Astrocyte of the spinal cord (primary cell): ENCODE results near the gene MAGEA9B.
A peak's percentile ranks its signal among the peaks of the same experiment; 100 is the strongest.
"Not testable (repeated sequence)": the region's sequence is repeated elsewhere in the genome, so short reads cannot be mapped to it uniquely, and the experiment has no call there.

ENCODE experiments used
- DNase-seq: peaks from one replicate; pipeline ENCODE4 v3.0.0; 2011; ENCODE audit warnings: low read depth, low spot score
- H3K4me3 ChIP-seq: 2 replicates; pipeline ENCODE4 v1.5.1; 2011; ENCODE audit warnings: low read depth, mild to moderate bottlenecking, low read length, moderate library complexity
- CTCF ChIP-seq: IDR thresholded peaks from 2 replicates; pipeline ENCODE4 v1.5.1; 2012; ENCODE audit warnings: low read depth, mild to moderate bottlenecking, low read length, inconsistent platforms
- in situ Hi-C: cut with HindIII; loops from 2 replicates; pipeline ENCODE4 v1.10.0; 2017; ENCODE audit warnings: low sequenced_read_pairs

The MAGEA9B gene, protein sequence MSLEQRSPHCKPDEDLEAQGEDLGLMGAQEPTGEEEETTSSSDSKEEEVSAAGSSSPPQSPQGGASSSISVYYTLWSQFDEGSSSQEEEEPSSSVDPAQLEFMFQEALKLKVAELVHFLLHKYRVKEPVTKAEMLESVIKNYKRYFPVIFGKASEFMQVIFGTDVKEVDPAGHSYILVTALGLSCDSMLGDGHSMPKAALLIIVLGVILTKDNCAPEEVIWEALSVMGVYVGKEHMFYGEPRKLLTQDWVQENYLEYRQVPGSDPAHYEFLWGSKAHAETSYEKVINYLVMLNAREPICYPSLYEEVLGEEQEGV

DNA sequence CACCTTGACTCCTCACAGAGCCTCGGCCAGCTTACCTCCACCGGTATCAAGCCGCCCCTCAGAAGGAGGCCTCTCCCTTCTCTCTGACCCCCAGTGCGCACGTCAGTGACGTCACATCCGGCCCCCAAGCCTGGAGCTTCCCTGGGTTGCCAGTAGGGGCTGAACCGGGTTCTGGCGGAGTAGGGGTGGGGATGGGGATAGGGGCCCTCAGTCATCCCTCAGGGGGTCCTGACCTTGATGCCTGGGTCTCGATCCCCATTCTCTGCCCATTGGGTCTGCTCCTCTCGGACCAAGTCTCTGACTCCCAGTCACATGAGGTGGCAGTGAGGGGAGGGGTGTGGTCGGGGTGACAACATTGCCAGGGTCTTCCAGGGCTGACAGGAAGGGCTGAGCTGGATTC, at the start of gene MAGEA9B:
Gene MAGEA9B, minus strand, starts transcription at position 101 of the 400 bp plus-strand sequence. CDS start 4,280 bp downstream, outside the sequence.
- in situ Hi-C loops, H3K4me3 ChIP-seq, DNase-seq: not testable (repeated sequence)

DNA sequence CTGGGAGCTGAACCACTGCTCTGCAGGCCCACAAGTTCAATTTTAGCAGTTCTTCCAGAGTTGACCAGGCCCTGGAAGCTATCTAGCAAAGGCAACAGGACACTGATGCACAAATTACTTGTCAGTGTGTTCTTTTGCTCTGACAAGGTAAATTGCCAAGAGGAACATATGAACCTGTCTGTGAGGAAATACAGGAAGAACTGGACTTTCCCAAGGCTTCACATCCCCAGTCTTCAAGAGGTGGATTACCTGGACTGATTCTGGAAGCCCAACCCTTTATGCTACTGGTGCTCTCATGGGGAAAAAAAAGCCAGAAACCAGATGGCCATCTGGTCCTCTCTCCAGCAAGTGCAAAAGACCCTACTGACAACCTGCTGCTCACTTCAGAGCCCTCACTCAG, 46.3 kb upstream of the MAGEA9B start:
- no peak for DNase-seq
- H3K4me3 ChIP-seq: no peak overlapping the region
- TF ChIP-seq CTCF: no peak
- in situ Hi-C loops: no loop called here

- TF ChIP-seq CTCF: no peak
- peak; percentile 39 for DNase-seq
- peak within 1 kb of the TSS; percentile 57 for H3K4me3 ChIP-seq
- in situ Hi-C loops: no loop called here
Observed at GRCh38 chrX:149631234-149632165, 44.2 kb upstream of the MAGEA9B start, which contains the start of gene TMEM185A. Gene TMEM185A (minus strand): TSS chrX:149631792. CDS start chrX:149631580, 212 bp downstream.

DNA sequence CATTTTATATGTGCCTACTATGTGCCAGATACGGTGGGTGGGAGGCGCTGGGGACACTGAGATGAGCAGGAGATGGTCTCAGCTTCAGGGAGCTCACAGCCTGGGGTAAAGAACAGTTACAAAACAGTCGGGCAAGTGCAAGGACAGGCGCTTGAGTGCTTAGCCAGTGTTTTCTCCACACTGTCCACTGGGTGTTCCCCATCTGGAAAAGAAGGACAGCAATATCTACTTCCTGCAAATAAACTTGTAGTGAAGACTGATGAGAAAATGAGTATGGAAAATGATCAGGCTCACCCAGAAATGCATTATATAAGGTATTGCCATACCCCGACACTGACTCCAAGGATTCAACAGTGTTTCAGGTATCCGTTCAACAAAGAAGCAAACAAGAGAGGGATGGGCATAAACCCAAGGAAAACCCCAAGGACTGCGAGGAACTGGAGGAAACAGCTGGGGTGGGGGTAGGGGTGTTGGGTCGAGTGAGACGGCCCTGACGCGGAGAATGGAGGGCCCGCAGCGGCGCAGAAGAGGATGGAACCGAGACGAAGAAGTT, 43.5 kb upstream of the MAGEA9B start:
- H3K4me3 ChIP-seq: peak overlapping the region; percentile 57
- TF ChIP-seq CTCF: peak; percentile 20
- peak; percentile 41 for DNase-seq
- in situ Hi-C loops: no loop called here

DNA sequence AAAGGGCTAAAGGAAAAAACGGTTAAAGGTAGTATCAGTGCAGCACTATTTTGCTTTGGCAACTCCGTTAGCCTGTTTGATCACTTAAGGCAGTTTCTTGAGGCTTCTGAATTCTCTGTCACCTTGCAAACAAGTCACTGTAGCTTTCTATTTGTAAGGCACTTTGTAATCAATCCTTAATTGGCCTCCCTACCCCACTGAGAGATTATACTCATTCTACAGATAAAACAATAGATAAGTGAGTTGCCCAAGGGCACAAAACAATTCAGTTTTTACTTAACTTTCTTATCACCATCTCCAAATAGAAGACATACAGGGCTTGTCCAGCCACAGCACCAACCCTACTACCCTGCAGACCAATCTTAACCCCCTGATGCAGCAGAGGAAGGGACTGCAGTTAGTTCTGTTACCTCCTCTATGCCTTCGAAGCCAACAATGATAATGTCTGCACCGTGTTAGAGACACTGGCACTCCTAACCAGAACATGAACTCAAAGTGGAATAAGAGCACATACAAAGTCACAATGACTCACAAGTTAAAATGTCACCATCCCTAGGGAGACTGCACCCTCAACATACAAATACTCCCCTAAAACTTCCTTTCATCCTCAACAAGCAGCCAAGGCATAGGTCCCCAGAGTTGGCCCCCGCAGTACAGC, 42.6 kb upstream of the MAGEA9B start:
- no peak overlapping the region for H3K4me3 ChIP-seq
- no peak for DNase-seq
- in situ Hi-C loops: no loop called here
- no peak for TF ChIP-seq CTCF

DNA sequence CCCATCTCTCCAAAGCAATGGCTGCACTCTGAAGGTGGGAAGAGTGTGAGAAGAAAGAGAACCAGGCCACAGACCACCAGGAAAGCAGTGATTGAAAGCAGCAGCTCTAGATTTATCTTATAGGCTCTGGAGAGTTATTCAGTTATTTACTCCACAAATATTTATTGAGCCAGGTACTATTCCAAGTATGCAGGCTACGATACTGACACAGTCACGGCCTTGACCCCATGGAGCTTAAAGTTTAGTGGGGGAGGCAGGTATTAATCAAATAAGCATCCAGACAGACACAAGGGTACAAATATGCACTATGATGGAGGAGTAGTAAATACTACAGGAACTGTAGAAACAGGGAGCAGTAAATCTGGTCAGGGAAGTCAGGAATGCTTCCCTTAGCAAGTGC, 41.5 kb upstream of the MAGEA9B start:
- no peak for TF ChIP-seq CTCF
- no peak overlapping the region for H3K4me3 ChIP-seq
- in situ Hi-C loops: no loop called here
- DNase-seq: no peak
